HG02885 (cell line): ENCODE results near the gene PLXNA2.

Experiments
- ATAC-seq: cut with Tn5 transposase; IDR thresholded peaks from one replicate; pipeline ENCODE4 v1.9.1; 2021; ENCODE audit warnings: mild to moderate bottlenecking; ENCODE audit not compliant: unreplicated experiment, poor library complexity

Gene PLXNA2

GRCh38 chr1:208058267-208058666, 185.9 kb downstream of the PLXNA2 start:
- no peak for ATAC-seq

GRCh38 chr1:208057056-208057455, 187.1 kb downstream of the PLXNA2 start:
- ATAC-seq = no peak

DNA sequence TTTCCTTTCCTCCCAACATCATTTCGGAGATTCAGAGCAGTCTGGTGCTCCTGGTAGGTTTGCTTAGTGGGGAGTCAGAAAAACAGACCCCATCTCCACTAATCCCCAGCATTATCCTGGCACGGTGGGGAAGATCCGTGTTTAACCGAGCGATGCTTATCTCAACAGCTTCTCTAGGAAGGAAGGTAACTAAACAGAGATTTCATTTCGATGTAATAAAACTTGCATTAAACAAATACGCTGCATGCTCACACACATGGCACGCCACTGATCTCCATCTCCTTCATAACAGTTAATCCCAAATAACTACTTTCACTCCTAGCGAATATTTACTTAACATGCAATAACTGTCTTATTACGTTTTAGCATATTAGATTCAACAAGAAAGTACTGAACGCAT, 188.6 kb downstream of the PLXNA2 start:
- no peak for ATAC-seq

DNA sequence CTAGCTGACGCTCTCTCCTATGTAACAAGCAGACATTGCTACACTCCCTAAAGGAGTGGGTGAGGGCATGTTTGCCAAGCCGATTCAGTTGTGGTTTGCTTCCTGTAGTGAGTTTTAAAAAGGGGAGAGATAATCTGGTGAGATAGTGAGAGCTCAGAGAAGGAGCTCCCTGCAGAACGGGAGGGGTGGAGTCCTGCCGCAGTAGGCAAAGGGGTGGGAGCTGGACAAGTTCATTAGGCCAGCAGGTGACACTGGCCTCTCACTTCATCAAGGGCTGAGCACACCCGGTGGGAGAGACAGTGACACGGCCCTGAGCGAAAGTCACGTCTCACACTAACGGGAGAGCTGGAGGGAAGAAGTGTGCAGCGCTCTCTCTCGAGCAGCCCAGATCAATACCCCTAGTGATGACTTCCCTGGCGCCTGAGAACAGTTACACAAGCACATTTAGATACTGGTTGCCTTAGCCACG, 189.2 kb downstream of the PLXNA2 start:
- ATAC-seq = no peak

GRCh38 chr1:208054485-208054884, 189.7 kb downstream of the PLXNA2 start:
- ATAC-seq = no peak

GRCh38 chr1:208053661-208054060, 190.5 kb downstream of the PLXNA2 start:
- no peak for ATAC-seq

- ATAC-seq = no peak
Observed at GRCh38 chr1:208052926-208053407, 191.2 kb downstream of the PLXNA2 start.

DNA sequence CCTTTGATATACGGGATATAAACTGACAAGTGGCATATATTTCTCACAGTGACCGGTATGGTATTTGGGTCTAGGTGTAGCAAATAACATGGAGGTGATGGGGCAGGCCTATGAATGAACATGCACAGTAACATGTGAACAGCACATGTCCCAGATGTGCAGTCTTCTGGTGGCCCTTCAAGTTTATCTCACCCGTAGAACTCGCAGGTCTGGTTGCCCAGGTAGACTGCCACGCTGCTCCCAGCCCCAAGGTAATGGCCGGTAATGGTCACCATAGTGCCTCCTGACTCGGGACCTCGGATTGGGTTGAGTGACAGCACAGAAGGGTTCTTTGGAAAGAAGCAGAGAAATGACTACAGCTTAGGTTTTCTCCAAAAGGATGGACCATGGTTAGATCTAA, 192.0 kb downstream of the PLXNA2 start:
- ATAC-seq = no peak

DNA sequence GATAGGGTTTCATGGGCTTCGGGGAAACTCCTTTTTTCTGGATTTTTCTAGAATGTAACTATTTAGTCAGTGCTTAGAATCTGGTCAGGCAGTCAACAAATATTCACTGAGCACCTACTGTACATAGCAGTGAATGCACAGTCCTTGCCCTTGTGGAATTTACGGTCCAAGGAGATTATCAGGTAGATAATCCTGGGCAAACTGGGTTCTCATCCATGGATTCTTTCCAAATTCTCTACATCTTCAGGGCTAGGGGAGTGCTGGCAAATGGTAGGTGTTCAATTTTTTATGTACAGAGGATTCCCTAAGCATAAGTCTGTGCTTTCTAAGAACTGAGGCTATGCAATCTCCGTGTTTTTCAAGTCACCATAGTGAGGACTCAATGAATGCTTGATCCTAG, 192.5 kb downstream of the PLXNA2 start:
- no peak for ATAC-seq

GRCh38 chr1:208048904-208049303, 195.3 kb downstream of the PLXNA2 start:
- ATAC-seq = no peak

DNA sequence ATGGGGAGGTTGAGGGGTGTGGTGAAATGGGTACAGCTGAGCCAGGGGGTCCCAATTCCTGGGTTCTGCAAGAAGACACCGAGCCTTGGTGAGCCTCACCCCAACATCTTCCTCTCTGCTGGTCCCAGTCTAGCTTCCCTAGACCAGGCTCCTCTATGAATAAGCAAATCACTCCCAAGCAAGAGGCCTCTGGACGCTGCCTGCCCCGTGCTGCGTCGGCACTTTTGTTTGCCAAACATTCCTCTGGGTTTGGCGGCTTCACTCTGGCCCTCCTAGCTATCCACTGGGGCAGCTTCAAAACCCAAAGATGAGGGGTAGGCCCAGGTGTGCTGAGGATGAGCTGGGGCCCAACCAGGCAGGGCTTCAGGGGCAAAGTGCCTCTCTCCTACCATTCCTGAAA, 196.2 kb downstream of the PLXNA2 start:
- ATAC-seq = no peak

DNA sequence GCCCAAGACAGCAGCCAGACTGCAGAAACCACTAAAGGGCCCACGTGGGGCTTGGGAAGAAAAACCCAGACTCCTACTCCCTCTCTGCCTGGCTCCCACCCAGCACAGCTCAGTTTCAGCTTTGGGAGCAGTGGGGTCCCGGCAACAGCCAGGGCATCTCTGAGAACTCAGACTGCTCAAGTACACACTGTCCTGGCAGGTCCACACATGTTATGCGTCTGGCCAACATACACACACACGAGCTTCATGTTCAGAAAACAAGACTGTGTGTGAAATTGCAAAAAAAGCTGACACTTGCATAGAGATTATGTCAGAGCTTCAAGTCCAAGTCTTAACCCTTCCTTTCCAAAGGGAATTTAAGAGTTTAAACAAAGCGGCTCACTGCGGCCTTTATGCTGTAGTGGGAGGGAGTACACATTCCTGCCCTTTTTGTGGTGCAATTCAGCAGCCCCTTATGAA, 196.7 kb downstream of the PLXNA2 start:
- ATAC-seq = no peak

DNA sequence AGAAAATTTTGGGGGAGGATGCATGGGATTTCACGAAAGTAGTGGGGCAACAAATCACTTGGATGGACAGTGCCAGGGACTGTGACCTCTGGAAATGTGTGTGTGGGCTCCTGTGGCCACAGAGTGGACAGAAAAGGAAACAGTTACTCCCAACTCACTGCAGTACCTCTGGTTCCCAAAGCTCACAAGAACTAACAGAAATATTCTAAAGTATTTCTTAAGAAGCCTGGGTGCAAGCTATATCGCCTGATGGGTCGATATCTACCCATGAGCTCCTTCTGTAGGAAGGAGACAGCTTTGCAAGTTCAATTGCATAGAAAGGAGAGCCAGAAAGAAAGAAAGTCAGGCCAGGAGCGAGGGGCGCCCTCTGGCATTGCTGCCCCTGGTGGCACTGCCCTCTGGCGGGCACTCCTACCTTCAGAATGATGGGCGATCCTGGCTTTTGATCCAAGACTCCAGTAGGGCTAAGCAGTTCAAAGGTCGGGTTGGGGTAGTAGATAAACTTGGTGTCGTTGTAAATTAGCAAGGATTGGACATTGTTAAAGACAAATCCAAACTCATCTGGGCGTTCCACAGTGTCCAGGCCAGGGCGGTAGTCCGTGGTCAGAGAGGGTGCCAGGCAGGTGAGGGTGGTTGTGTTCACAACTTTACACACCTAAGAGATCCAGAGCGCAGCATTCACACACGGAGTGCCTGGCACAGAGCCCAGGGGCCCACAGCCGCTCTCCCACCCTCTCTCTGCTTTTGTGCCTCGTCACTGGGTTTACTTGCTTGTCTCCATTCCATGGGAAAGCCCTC, 198.5 kb downstream of the PLXNA2 start:
- no peak for ATAC-seq

- no peak for ATAC-seq
Observed at GRCh38 chr1:208044589-208045462, 199.4 kb downstream of the PLXNA2 start.

- no peak for ATAC-seq
Observed at GRCh38 chr1:208043691-208044181, 200.4 kb downstream of the PLXNA2 start.

DNA sequence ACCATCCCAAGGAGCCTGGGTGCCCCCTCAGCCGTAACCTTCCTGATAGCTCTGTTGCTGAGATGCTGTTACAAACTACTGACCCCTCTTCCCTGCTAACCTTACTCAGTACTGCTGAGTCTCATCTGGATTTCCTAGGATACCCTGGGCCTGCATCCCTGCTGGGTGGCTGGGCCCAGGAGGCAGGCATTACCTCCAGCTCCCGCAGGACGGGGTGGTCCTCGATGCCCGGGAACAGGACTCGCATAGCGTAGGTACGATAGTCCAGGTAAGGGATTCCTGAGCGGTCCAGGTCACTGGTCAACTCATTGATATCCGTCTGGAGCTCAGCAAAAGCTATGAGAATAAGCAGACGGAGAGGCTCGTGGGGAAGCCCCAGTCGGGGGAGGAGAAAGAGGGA, 201.3 kb downstream of the PLXNA2 start:
- ATAC-seq = no peak

GRCh38 chr1:208042041-208042615, 202.1 kb downstream of the PLXNA2 start:
- ATAC-seq = no peak

DNA sequence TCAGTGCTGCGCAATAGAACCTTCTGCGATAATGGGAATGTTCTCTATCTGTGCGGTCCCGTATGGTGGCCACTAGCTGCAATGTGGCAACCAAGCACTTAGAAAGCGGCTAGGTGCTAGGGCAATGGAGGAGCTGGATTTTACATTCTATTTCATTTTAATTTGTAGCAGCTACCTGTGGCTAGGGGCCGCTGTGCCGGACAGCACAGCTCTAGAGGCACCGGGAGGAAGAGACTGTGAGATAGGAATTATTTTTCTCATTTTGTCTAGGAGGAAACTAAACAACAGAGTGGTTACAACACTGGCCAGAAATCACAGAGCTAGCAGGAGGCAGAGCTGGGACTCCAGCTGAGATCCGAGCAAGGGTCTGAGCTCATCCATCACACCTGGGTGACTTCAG, 202.7 kb downstream of the PLXNA2 start:
- no peak for ATAC-seq

- no peak for ATAC-seq
Observed at GRCh38 chr1:208040821-208041297, 203.3 kb downstream of the PLXNA2 start.

- ATAC-seq = no peak
Observed at GRCh38 chr1:208039536-208040332, 204.4 kb downstream of the PLXNA2 start.
